Ecto neural progenitor cell (in vitro differentiated cells): ENCODE results near the gene NEK2.
"Not testable (repeated sequence)": the region's sequence is repeated elsewhere in the genome, so short reads cannot be mapped to it uniquely, and the experiment has no call there.

Source experiments
- DNase-seq: peaks from one replicate; pipeline ENCODE4 v3.0.0-alpha.2; 2018; ENCODE audit warnings: low spot score

The NEK2 gene

DNA sequence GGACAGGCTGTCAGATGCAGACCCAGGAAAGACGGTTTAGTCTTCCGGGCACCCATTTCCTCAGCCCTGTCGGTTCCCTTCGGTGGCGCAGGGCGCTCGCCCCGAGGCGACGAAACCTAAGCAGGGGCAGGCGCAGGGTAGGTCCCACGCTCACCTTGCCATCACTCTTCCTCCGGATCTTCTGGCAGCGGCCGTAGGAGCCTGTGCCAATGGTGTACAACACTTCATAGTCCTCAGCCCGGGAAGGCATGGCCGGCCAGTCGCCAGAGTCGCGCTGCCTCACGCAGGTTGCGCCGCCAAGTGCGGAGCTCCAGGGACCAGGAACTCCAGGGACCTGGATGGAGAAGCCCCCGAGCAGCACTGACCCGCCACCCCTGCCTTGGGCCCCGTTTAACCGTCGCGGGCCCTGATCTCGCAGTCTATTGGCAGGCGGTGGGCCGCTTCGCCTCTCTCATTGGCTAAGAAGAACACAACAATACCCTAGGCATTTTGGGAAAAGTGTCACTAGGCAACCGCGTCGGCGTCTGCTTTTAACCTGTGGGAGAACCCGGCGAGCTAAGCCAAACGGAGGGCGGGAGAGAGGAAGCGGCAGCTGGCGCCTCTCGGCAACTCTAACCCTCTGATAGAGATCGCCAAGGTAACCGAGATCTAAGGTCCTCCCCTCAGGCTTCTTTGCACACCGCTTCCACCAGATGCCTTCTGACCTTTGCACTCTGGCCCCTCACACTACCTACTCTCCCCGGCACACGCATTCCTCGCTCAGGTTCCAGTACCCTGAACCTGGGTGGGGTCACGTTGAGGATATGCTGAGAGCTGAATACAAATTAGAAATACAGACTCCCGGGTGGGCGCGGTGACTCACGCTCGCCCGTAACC lies at the start of gene NEK2:
Gene NEK2 (minus strand): TSS at position 392 of the 876 bp plus-strand sequence. CDS start 142 bp downstream, at position 250.
- DNase-seq = peak; percentile 98

DNA sequence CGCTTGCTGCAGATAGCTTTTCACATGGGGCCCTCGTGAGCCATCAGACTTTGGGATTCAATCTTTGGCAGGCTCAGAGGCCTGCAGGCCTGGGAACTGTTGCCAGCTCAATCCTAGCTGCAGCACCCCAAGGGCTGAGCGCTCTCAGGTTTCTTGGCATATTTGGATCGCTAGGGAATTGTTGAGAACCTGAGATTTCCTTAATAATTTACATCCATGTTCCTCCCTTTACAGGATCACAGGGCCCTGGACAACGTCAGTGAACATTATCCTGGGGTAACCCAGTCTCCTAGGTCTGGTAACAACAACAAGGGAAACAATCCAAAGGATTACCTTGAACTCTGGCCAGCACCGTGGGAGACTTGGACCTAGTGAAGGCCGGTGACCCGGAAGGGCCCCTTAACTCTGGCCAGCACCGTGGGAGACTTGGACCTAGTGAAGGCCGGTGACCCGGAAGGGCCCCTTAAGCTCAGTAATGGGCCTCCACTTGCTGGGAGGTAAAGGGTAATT lies 49.3 kb upstream of the NEK2 start:
- peak; percentile 65 for DNase-seq

DNA sequence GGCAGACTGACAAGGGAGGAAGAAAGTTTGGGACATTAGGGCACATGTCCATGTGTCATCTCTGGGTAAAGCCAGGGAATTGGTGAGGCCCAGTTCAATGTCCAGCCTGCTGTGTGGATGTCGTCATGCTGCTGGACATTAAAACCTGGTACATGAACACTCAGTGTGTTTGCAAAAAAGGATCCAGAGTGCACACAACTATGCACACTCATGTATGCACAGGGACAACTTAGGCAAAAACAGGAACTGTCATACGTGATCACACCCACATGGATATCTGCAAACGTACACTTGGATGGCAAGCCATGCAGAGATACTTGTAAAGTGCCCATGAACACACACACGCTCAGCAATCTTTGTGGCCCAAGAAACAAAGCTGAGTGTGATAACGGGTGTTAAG lies 47.9 kb upstream of the NEK2 start:
- peak; percentile 13 for DNase-seq

DNA sequence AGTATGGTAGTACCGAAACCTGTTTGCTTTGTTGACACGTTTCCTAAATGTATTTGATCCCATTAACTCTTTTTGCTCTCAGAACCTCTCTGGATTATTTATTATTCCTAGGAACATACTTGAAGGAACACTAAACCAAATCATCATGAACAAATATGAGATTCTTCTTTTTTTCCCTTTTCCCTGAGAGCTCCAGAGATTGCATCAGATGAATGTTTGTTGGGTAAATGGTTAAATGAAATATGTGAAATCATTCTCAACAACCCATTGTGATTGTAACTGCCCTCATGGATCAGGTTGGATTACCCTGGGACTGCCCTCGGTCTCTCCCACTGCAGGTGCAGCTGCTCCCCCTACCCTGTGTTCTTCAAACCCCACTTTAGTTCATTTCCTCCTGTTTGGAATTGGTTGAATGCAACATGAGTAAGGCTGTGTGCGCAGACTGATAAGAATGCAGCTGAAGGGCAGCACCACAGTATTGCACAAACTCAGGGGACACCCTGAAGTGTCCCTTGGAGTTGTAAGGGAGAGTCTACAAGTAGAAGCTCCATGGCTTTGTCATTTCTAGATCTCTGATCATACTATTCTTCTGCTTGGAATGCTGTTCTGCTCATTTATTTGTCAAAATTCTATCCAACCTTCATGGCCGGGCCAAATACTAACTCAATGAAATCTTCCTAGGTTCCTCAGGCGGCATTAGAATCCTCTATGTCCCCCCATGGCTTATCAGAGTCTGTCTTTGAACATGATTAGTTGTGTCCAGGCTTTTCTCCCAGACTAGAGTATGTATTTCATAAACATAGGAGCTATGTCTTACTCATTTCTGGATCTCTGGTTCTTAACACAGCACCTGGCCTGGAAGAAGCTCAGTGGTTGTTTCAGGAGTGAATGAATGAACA lies 47.1 kb upstream of the NEK2 start:
- no peak for DNase-seq

DNA sequence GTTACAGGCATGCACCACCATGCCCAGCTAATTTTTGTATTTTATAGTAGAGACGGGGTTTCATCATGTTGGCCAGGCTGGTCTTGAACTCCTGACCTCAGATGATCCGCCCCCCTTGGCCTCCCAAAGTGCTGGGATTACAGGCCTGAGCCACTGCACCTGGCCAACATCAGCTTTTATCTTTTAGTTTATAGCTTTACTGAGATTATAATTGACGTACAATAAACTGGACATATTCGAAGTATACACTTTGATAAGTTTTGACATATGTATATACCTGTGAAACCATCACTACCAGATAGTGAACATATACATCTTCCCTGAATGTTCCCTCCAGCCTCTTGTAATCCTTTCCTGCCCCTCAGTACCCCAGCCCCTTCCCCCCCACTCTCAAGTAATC lies 41.1 kb upstream of the NEK2 start:
- not testable (repeated sequence) for DNase-seq

DNA sequence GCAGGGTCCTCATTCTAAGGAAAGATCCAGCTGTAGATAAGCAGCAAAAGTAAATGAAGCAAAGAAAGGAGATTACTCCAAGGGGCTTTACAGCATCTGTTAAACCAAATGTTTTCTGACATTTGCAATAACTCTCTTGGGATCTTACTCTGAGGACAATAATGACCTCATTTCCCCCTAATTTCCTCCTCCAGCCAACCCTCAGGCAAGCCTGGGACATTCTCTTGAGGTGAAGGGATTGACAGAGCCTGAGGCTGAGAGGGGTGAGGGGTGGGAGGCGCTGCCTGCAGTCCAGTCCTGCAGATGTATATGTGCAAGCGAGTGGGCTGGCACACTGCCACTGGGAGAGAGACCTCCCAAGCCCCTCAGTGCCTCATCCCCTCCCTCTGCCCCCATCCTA lies 40.5 kb upstream of the NEK2 start:
- DNase-seq = no peak

DNA sequence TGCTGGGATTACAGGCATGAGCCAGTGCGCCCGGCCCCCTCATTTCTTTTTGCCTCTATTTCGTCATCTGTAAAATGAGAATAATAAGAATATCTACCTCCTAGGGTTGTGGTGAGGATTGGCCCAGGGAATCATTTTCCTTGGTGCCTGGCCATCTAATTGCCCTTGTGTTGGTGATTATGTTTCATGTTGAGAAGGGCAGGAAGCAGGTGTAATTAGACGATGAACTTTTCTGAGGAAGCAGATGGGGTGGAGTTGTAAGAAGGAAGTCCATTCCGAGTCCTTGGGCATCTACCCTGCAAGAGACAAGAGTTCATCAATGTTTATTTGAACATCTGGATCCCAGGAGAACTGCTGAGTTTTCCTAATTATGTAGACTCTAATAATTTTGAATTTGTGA lies 38.7 kb upstream of the NEK2 start:
- DNase-seq = no peak

DNA sequence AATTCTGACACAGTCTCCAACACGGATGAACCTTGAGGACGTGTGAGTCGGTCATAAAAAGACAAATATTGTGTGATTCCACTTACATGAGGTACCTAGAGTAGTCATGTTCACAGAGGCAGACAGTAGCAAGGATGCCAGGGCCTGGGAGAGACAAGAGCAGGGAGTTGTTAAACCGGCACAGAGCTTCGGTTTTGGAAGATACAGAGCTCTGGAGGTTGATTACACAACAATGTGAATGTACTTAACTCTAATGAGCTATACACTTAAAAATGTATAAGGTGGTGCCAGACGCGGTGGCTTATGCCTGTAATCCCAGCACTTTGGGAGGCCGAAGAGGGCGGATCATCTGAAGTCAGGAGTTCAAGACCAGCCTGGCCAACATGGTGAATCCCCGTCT lies 37.8 kb upstream of the NEK2 start:
- no peak for DNase-seq

DNA sequence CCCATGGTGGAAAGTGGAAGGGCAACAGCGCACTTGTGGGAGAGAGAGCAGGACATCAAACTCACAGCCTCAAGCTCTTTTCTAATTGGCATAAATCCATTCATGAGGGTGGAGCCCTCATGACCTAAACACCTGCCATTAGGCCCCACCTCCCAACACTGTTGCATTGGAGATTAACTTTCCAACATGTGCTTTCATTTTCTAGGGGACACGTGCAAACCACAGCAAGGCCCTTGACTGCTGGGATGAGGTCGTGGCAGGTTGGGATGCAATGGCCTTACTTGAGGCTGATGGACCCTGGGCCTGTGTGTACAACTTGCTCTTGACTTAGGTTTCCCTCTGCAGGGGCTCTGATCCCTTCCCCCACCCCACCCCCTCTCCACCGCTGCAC lies 35.9 kb upstream of the NEK2 start:
- DNase-seq = no peak

DNA sequence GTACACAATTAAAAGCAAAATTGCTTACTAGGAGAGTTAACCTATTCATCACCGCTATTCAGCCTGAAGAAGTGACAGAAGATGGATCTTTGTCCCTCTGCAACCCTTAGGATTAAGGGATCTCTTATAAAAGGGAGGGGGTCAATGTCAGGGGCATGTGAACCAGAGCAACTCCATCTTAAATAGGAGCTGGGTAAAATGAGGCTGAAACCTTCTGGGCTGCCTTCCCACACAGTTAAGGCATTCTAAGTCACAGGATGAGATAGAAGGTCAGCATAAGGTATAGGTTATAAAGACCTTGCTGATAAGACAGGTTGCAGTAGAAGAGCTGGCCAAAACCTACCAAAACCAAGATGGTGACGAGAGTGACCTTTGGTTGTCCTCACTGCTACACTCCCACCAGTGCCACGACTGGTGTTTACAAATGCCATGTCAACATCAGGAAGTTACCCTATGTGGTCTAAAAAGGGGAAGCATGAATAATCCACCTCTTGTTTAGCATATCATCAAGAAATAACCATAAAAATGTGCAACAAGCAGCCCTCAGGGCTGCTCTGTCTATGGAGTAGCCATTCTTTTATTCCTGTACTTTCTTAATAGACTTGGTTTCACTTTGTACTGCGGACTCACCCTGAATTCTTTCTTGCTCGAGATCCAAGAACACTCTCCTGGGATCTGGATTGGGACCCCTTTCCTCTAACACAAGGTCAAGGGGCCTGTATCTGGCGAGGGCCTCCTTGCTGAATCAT lies 35.3 kb upstream of the NEK2 start:
- DNase-seq = no peak

DNA sequence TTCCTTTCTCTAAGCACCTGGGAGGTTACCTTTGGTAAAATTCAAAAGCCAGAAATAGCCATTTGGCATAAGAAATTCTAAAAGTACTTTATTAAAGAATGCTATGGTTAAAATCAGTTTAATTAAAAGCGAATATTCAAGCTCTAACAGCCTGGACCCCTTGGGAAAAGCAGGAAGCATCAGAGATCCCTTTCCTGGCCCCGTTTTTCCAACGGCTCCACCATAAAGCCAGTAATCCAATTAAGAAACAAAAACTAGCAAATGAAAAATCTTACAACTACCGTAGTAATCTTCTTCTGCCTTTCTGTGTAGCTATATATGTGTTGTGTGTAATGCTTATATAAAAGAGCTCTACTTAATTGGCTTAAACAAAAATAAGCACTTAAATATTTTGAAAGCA lies 33.5 kb upstream of the NEK2 start:
- no peak for DNase-seq

DNA sequence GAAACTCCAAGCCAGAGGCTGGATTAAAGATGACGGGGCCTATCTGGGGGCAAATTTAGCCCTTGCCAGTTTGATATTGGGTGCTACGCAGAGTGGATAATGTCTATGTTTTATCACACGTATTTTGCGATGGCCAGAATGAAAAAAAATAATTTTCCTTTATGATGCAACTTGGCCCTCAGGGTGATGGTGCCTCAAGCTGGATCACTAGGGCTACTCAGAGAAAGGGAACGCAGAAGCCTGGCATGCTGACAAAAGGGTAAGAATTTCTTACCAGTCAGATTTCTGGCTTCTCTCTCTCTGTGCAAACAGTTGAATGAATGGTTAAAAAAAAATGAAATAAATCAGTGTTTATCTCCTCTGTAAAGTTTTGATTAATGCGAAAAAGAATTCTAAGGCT lies 32.6 kb upstream of the NEK2 start:
- DNase-seq = no peak

DNA sequence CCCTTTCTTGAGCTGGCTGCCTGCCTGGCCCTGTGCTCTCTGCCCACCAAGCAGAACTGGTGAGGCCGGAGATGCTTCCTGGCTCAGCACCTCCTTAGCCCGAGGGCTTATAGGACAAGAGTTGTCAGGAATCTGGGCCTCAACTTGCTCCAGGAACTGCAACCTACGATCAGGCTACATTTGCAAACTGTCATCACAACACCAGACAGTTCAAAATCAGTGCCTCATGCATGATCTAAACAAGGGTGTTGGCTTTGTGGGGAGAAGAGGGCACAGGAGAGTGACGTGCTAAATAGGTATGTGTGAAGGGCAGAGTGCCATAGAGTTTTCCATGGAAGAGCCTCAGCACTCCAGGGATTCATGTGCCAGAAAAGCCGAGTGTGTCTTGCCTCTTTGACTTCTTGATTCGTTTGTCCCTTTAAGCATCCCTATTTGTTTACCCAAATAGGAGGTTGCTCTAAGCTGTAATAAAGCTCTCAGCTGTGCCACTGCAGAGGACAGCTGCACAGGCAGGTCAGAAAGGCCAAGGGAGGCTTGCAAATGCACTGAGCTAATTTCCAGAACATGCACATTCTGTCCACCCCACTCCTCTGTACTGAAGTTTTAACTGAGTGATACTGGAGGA lies 30.2 kb upstream of the NEK2 start:
- DNase-seq = no peak

DNA sequence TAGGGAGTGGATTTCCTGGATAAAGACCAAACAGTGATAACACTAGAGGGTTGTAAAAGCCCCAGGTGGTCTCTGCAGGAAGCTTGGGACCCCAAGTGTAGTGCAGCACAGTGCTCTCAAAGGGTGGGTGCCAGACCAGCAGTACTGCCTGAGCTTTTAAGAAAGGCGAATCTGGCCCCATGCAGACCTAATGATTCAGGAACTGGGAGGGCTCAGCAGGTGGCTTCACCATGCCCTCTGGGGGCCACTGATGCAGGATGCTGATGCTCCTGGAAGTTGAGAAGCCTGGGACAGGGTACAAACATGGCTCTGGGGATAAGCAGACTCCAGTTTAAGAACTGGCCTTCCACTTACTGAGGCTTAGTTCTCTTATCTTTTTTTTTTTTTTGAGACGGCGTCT lies 29.1 kb upstream of the NEK2 start:
- DNase-seq = no peak

DNA sequence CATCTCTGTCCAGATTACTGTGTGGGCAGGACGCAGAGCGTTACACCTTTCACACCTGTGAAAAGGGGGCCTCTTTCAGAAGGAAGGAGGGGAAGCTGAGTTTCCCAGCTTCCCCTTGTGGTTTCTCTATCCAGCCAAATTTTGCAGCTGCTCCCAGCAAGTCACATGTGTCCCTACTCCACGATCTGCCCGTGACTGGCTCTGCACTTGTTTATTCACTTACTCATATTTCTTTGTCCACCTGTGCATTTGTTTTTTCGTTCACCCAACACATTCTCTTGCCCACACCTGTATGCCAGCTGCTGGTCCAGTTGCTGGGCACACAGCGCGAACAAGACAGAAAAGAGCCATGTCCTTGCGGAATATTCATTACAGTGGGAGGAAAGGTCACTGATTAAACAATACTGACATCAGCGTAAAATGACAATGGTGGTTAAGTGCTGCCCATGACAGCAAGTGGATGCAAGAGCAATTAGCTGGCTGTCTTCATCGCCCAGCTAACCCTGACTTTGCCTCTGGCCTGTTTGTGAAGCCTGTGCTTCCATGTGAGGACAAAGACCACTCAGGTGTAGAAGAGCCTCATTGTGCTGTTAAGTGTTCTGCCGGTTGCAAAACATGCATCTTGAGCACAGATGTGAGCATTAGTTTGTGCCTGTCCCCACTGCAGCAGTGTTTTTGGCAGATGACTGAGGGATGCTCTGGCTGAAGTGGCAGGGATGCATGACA lies 28.6 kb upstream of the NEK2 start:
- no peak for DNase-seq

DNA sequence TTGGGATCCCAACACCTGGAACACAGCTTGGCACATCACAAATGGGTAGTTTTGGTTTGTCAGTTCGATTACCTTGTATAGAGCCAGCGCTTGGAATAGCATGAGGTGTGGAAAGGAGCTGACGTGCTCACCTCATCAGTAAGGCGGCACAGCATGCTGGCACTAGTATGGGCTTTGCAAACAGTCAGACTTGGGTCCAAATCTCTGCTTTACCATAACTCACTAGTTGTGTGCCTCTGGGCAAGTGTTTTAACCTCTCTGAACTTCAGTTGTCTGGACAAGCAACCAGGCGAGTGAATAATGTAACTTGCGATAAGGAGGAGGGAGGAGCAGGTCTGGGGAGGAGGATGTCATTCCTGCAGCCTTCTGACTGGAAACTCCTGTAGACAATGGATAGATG lies 26.3 kb upstream of the NEK2 start:
- DNase-seq = no peak

DNA sequence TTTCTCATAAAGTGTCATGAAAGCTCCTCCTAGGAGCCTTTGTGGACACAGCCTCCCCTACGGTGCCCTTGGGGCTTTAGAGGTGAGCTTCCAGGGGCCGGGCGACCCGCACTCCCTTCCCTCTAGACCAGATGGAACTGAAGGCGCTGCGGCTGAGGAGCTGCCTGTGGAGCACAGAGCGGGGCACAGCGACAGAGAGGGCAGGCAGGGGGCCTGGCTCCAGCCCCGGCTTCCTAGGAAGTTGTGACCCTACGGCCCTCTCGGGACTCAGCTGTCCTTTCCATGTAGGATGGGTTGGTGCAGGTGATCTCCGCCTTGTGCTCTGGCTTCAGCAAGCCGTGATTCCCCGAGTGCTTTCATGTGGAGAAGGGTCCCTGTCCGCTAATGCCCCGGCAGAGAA lies 23.6 kb upstream of the NEK2 start:
- DNase-seq = no peak

DNA sequence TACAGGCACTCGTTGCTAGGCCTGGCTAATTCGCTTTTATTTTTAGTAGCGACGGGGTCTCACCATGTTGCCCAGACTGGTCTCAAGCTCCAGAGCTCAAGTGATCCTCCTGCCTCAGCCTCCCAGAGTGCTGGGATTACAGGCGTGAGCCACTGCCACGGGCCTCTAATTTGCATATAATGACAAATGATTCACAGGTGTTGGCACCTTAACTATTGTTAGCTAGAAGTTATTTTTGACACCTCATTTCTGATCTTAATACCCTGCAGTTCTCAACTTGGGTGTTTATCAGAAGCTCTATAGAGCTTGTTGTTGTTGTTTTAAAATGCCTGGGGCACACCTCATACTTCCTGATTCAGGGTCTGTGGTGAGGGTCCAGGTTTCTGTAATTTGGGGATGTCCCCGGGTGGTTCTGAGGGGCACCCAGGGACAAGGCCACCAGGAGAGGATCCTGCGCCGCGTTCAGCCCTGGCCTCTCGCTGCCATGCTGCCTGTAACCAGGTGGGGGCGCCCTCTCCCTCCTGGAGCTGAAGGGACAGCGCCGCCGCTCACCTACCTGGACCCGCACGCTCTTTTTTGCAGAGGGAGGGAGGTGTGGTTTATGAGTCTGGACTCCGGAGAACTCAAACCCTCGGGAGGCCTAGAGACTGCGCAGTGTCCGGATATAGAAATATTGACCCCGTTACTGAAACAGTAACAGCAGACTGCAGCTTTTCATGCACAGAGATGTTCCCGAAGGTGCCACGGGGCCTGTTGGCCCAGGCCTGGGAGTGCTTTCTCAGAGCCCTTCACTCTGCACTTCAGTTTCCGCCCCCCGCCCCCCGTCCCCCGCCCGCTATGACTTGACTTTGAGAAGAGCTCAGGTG lies 23.0 kb upstream of the NEK2 start:
- DNase-seq = peak; percentile 88

DNA sequence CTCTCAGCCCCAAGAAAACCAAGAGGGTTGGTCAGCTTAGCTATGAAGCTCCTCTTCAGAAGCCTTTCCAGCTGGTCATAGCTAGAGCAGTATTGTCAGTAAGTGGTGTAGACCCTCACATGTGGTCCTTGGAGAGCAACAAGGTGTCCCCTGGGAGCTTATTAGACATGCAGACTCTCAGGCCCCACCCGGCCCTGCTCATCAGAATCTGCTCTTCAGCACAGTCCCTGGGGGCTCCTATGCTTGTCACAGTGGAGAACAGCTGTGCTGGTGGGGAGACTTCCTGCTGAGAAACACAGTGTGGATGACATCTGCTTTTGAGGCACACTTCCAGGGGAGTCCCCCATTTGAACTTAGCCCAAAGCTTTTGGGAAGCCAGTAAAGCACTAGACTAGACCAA lies 21.9 kb upstream of the NEK2 start:
- no peak for DNase-seq
